Psoas muscle (tissue), 8 donors: ENCODE measurements around the gene TBC1D19. TPM values are rescaled to one million over a fixed set of nuclear protein-coding genes. Genes with fewer than 3 reads are reported as not detected.
"Not testable (repeated sequence)": the region's sequence is repeated elsewhere in the genome, so short reads cannot be mapped to it uniquely, and the experiment has no call there.

Source experiments
- ATAC-seq, 4 donors: fragments of 200-7000 bp; cut with Tn5 transposase; one replicate each; pipeline ENCODE4 v1.9.1; 2020; ENCODE audit warnings: moderate library complexity in 3 of 4, mild to moderate bottlenecking in 2 of 4
- DNase-seq, 2 donors: peaks; one replicate each; pipeline ENCODE4 v3.0.0-alpha.2; 2020
- H3K27ac ChIP-seq: fragments of 200-600 bp; one replicate; pipeline ENCODE4 v1.8.0; 2022
- H3K27me3 ChIP-seq, 3 donors: fragments of 200-600 bp in 1 of 3; one replicate each; pipeline versions ENCODE4 v1.6.1 to v1.8.0; 2013 to 2022; ENCODE audit warnings: low read length in 2 of 3, mild to moderate bottlenecking in 2 of 3, moderate library complexity in 1 of 3; ENCODE audit not compliant: insufficient read depth in 3 of 3
- H3K36me3 ChIP-seq, 2 donors: fragments of 200-600 bp in 1 of 2; one replicate each; pipeline versions ENCODE4 v1.6.1 to v1.8.0; 2013 to 2022; ENCODE audit warnings: low read depth in 1 of 2, mild to moderate bottlenecking in 1 of 2, moderate library complexity in 1 of 2; ENCODE audit not compliant: insufficient read depth in 1 of 2
- H3K4me1 ChIP-seq: fragments of 200-600 bp; one replicate; pipeline ENCODE4 v1.8.0; 2022
- H3K4me3 ChIP-seq: fragments of 200-600 bp; one replicate; pipeline ENCODE4 v1.8.0; 2022; ENCODE audit warnings: mild to moderate bottlenecking
- H3K9me3 ChIP-seq: fragments of 200-600 bp; one replicate; pipeline ENCODE4 v1.8.0; 2022
- CTCF ChIP-seq: fragments of 200-600 bp; IDR thresholded peaks from one replicate; pipeline ENCODE4 v1.8.0; 2022; ENCODE audit warnings: antibody characterized with exemption
- WGBS, 3 donors: extraction: QIAGEN DNeasy Blood & Tissue Kit; methylation state at CpG; one replicate each; pipeline versions ENCODE4 v1.1.6 to v1.1.7; 2013; 5-methylcytosine and 5-hydroxymethylcytosine counted together
- intact Hi-C, 2 donors: fragments of 100-400 bp; cut with DNase I; formaldehyde crosslinking; loops; one replicate each; pipeline versions ENCODE4 v1.11.0 to v1.14.2; 2022
- long read RNA-seq, 2 donors: library from polyadenylated mRNA; unstranded; transcript quantifications; one replicate each; pipeline ENCODE4 v2.0.0, GENCODE V29; 2021
- polyA plus RNA-seq, 3 donors: library from polyadenylated mRNA; stranded (reverse); fragments of 200-250 nt; gene quantifications; one replicate each; pipeline ENCODE4 v1.2.3, GENCODE V29; 2013
- total RNA-seq, 4 donors: library from RNA; stranded (reverse); fragmentation: NEBNext Ultra II Directional in 2 of 4; extraction: Animal tissue kit (Norgen Biotek cat#: 25700) in 2 of 4; gene quantifications; one replicate each; pipeline versions ENCODE4 v1.2.1 to v1.2.4, GENCODE V29; 2021 to 2023
- donor health status: healthy with polysubstance abuse.
- donor health status: DM: no; HTN: no; CAD: no; lungs with moderate emphysema.
- donor health status: Bipolar disorder and iron deficiency.
- donor health status: healthy.
- donor health status: DM: yes; HTN: yes; CAD: no.
- donor health status: DM: no; HTN: no; CAD: no.
- donor health status: DM: no; HTN: no; CAD: no.
- donor health status: DM: yes; HTN: yes; CAD: no.

Gene TBC1D19
- 1 to 10 TPM; 3.1 to 6.6 (median 5.4) TPM for total RNA-seq
- 1 to 10 TPM; 1.0 to 8.2 (median 2.7) TPM for polyA plus RNA-seq
- long read RNA-seq, donor 1, partial matches to known transcripts: 1 of 3 reads
- long read RNA-seq, donor 1, other reads (novel, unspliced or antisense): 1 of 3 reads
- long read RNA-seq, donor 2, partial matches to known transcripts: 0 of 5 reads
- long read RNA-seq, donor 2, other reads (novel, unspliced or antisense): 1 of 5 reads

DNA sequence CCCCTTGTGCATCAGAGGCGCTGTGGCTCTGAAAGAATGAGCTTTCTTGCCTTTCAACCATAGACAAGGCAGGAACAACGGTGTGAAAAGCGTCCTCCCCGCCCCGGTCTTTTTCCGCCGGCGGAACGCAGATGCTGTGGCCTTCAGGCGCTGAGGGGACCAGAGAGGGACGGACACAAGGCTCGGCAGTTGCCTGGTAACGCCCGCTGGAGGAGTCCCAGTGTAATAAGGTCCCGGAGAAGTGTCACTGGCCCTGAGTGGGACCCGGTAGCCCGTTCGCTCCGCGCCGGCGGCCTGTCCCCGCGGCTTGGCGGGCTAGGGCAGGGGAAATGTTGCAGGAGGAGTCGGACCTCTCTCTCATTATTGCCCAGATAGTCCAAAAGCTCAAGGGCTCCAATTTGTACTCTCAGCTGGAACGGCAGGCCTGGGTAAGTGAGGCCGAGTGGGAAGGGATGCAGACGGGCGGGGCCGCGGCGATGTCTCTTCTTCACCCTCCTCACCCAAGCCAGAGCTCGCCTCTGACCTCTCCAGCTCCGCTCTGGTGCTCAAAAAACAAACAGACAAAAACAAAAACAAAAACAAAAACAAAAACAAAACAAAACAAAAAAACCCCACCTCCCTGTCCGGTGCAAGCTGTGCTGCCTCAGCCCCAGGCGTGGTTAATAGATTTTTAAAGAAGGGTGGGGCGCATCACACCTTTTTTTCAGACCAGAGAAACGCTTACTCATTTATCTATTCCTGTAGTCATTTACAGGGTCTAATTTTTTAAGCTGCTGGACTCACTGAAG is at the start of gene TBC1D19:
TSS of gene TBC1D19 (plus strand) at position 220 of the 788 bp plus-strand sequence. CDS start at position 330, 110 bp downstream.
- Histone ChIP-seq H3K27me3 (no peaks in the 10 kb centered on the region), H3K4me1 (peaks cover 5% of the 10 kb centered on the region), H3K27ac (peak within 1 kb of the TSS; percentile 67), H3K36me3 (no peaks in the 10 kb centered on the region), H3K9me3 (no peaks in the 10 kb centered on the region), H3K4me3 (peak within 1 kb of the TSS; percentile 87)
- intact Hi-C loops: loop anchor here (5.0 to 10.0 kb wide), 3 partner anchors 259 to 278 kb away; partner anchors contain the start of genes RBPJ (in 1 of the 2) and STIM2 (in 1 of the 2)
- no peak for TF ChIP-seq CTCF
- peak; percentile 99 to 100 (median 100) for ATAC-seq
- WGBS, 3 donors: 0% methylated on average over 39 of the region's 39 CpGs
- DNase-seq: peak; percentile 86 to 91

GRCh38 chr4:26542991-26543390 is 40.9 kb upstream of the TBC1D19 start:
- Histone ChIP-seq H3K9me3 (peaks cover 19% of the 10 kb centered on the region), H3K27me3 (no peaks in the 10 kb centered on the region), H3K4me3 (no peak overlapping the region), H3K36me3 (no peaks in the 10 kb centered on the region), H3K4me1 (no peaks in the 10 kb centered on the region), H3K27ac (no peak overlapping the region)
- 53 to 60% (median 58%) methylated on average over 3 of the region's 3 CpGs for WGBS, 3 donors
- TF ChIP-seq CTCF: no peak
- intact Hi-C loops: no loop called here
- DNase-seq (no peak), ATAC-seq (no peak)

- ATAC-seq: no peak
- H3K27ac ChIP-seq: no peak overlapping the region
- intact Hi-C loops: no loop called here
- peaks cover 20% of the 10 kb centered on the region for H3K9me3 ChIP-seq
- H3K4me3 ChIP-seq: no peak overlapping the region
- no peak for DNase-seq
- no peak for TF ChIP-seq CTCF
- H3K4me1 ChIP-seq: no peaks in the 10 kb centered on the region
- H3K27me3 ChIP-seq: no peaks in the 10 kb centered on the region
- no peaks in the 10 kb centered on the region for H3K36me3 ChIP-seq
- WGBS, 3 donors: 94 to 98% (median 96%) methylated on average over 2 of the region's 2 CpGs
These were observed 39.5 kb upstream of the TBC1D19 start for GRCh38 chr4:26544421-26544820.

DNA sequence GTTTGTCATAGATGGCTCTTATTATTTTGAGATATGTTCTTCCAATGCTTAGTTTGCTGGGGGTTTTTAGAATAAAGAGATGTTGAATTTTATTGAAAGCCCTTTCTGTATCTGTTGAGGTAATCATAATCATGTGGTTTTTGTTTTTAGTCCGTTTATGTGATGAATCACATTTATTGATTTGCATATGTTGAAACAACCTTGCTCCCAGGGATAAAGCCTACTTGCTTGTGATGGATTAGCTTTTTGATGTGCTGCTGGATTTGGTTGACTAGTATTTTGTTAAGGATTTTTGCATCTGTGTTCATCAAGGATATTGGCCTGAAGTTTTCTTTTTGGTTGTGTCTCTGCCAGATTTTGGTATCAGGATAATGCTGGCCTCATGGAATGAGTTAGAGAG is 35.5 kb upstream of the TBC1D19 start:
- H3K27me3 ChIP-seq, H3K27ac ChIP-seq, DNase-seq, H3K36me3 ChIP-seq, H3K4me3 ChIP-seq, H3K4me1 ChIP-seq, intact Hi-C loops, ATAC-seq: not testable (repeated sequence)
- peaks cover 27% of the 10 kb centered on the region for H3K9me3 ChIP-seq
- WGBS, 3 donors: 69 to 79% (median 71%) methylated on average over 1 of the region's 1 CpG

DNA sequence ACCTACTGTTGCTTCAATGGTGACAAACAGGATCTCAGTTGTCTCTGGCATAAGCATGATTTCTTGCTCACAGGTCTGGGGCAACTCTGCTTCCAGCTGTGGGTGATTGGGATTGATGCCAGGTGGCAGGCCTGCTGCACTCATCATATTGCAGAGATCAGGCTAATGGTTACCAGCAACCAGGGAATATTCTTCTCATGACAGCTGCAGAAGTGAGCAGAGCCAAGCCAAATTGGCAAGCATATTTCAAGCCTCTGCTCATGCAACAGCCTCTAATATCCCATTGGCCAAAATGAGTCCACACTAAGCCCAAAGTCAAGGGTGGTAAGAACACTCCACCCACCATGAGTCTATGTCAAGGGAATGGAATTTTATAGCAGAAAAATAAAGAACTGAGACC is 26.7 kb upstream of the TBC1D19 start:
- Histone ChIP-seq H3K27me3 (no peaks in the 10 kb centered on the region), H3K4me1 (no peaks in the 10 kb centered on the region), H3K36me3 (no peaks in the 10 kb centered on the region), H3K4me3 (no peak overlapping the region), H3K9me3 (peaks cover 8% of the 10 kb centered on the region), H3K27ac (no peak overlapping the region)
- no peak for TF ChIP-seq CTCF
- intact Hi-C loops: no loop called here
- ATAC-seq: peak in 3 of 4 donors; percentile 39 to 49 (median 46)
- DNase-seq: peak in 1 of 2 donors; percentile 18
